DLD1 (cell line): Measurements from ENCODE around the gene UMODL1.

Experiments
- in situ Hi-C: cut with HindIII; loops from 2 replicates; pipeline ENCODE4 v1.10.0; 2017; ENCODE audit warnings: low sequenced_read_pairs

UMODL1 gene

DNA sequence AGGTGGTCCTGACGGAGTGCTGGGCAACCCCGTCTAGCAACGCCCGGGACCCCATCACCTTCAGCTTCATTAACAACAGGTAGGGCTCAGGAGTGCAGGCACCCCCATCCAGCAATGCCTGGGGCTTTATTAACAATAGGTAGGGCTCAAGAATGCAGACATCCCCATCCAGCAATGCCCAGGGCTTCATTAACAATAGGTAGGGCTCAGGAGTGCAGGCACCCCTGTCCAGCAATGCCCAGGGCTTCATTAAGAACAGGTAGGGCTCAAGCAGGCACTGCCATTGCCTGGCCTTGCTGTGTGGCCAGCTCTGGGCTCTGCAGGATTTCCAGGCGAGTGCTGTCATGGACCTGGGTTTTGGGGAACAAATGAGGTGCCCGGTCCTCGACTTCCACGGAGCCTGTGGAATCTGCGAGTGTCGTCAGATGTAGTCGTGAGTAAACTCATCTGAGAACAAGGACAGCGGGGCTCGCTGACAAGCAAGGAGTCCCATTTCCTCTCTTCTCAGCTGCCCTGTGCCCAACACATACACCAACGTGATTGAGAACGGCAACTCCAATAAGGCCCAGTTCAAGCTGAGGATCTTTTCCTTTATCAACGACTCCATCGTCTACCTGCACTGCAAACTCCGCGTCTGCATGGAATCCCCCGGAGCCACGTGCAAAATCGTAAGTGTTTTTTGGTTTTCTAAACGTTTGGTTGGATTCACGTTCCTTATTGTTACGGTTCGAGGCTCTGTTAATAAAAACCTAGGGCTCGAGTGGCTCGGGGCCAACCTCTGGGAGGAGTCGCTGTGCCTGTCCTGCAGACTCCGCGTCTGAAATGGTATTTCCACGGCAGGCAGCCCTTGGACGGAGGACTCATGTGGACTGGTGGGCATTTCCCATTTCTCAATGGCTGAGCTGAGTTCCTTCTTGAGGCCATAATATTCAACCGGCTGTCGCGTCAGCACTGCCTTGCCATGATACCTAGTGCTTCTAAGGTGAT, 56.3 kb downstream of the UMODL1 start:
- in situ Hi-C loops, result no loop called here

DNA sequence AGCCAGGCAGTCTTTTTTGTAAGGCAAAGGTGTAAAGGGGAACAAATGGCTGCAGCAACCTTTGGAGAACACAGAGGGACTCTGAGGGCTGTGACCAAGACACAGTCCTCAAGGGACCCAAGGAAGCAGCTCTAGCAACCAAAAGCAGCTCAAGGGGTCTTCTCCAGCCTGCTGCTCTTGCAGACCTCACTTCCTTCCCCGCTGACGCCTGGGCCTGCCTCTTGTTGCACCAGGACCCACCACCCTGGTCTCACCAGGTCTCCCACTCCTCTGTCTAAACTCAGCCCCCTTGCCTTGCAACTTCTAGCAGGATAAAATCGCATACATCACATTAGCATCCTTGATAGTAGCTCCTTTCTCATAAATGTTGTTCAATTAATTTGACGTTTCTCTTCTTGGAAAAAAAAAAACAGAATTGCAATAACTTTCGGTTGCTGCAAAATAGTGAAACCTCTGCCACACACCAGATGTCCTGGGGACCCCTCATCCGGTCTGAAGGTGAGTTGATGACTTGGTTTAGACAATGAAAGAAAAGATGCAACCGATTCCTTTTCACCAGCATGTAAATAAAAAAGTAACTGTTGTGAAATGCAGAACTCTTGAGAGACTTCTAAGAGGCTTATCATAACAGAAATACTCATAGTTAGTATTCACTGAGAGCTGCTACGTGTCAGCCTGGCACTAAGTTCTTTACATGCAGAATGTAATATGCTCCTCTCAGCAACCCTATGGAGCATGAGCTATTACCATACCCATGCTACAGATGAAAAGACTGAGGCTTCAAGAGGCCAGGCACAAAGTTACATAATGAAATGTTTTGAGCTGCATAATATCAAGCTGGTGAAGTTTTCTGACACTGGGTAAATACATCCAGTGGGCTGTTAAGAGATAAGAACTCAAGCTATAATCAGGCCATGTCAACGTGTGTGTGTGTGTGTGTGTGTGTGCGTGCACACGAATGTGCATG, 58.5 kb downstream of the UMODL1 start:
- in situ Hi-C loops, result no loop called here

DNA sequence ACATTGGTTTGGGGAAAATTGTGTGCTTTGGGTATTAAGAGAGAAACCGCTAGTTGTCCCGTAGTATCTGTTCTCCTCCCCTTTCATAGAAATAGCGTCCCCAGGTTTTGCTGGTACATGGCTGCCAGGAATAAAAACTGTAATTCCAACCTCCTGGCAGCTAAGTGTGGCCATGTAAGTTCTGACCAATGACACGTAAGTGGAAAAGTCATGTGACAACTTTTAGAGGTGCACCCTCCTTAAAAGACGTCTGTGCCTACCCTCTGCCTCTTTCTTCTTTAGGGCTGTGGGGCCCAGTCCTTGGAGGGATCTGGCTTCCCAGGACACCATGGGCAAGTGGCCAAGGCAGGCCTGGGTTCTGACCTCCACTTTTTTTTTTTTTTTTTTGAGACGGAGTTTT, 59.3 kb downstream of the UMODL1 start:
- in situ Hi-C loops, result no loop called here

DNA sequence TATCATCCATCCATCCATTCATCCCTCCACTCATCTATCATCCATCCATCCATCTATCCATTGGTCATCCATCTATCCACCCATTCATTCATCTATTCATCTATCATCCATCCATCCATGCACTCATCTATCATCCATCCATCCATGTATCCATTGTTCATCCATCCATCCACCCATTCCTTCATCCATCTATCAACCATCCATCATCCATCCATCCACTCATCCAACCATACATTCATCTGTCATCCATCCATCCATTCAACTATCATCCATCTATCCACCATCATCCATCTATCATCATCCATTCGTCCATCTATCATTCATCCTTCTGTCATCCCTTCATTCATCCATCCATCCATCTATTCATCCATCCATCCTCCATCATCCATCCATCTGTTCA, 61.1 kb downstream of the UMODL1 start:
- in situ Hi-C loops, result no loop called here

DNA sequence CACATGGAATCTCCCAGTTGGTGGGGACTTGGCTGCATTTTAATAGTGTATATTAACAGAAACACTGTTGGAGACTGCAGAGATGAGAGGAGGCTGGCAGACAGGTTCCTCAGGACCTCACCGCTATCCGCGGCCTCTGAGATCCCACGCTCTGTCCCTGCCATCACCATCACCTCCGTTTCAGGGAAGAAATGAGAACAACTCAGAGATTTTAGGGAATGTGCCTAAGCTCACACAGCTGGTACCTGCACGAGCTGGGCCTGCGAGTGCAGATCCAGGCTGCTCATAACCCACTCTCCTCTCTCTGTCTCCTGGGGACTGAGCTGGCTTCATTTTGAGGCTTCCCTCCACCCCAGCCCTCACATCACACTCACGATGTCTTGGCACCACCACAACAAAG, 62.0 kb downstream of the UMODL1 start:
- in situ Hi-C loops, result no loop called here

DNA sequence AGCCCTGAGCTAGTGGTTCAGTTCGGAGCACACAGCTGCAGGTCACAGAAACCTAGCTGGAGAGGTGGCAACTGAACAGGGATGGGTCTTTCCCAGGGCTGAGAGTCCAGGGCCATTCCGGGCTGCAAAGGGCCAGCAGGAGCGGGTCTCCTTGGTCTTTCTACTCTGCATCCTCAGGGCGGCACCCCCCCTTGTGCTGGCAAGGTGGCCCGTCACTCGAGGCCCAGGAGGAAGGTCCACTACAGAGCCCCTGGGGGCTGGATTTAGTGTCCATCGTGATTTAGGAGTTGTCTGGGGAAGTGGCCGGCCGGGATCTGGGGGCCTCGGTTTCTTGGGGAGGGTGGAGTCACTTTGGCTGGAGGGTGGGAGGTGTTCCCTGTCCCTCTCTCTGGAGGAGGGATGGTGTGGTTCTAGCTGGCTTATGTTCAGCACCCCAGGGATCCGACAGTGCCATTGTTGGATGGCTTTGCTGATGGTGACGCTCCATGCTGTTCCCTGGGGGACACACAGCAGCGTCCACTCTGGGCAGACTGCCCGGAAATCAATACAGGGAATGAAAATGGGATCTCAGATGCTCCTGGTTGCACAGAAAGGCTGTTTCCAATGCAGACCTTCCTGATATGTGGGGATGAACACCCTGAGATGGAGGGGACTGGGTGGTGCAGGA, 64.4 kb downstream of the UMODL1 start:
- in situ Hi-C loops, result no loop called here

DNA sequence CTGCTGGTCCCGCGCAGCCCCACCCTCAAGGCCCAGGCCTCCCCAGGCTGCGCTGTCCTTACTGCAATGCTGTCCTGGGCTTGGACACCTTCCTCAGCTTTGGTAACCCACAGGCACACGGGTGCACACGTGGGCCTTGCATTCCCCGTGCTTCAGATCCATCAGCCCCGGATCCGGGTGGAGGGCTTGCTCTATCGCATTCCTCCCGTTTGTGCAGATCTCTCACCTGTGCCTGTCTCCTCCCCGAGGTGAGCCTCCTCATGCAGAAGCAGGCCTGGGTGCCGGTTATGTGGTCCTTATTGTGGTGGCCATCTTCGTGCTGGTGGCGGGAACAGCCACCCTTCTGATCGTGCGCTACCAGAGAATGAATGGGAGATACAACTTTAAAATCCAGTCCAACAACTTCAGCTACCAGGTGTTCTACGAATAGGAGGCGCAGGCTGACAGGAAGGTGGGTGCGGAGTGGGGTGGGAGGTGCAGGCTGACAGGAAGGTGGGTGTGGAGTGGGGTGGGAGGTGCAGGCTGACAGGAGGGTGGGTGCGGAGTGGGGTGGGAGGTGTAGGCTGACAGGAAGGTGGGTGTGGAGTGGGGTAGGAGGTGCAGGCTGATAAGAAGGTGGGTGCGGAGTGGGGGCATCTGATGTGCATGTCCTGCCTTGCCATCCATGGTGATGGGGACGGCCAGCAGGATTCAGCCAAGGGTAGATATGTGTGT, 66.2 kb downstream of the UMODL1 start:
- in situ Hi-C loops, result no loop called here

DNA sequence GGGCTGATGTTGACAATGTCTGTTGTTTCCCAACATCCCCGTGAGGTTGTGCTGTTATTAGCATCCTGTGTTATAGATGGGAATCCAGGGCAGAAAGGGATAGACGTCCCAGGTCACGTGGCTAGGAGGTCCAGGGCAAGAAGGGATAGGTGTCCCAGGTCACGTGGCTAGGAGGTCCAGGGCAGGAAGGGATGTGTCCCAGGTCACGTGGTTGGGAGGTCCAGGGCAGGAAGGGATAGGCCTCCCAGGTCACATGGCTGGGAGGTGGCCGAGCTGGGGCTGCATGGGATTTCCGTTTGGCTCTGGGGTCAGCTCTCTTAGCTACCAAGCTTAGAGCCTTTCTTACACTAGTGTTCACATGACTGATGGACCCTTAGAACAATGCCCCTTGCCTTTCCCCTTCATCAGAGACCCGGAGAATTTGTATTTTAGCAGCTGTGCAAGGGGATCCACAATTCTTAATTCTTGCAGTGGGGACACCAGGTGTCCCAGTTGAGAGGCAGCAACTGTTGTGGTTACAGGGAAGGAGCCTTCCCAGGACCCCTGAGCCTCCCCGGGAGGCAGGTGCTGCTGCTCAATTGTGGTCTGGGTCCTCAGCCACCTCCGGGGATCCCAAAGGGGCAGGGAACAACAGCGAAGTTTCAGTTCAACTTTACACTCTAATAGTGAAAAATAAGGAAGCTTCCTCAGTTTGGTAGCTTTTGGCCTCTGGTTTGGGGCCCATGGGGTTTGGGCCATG, 69.2 kb downstream of the UMODL1 start:
- in situ Hi-C loops, result no loop called here

DNA sequence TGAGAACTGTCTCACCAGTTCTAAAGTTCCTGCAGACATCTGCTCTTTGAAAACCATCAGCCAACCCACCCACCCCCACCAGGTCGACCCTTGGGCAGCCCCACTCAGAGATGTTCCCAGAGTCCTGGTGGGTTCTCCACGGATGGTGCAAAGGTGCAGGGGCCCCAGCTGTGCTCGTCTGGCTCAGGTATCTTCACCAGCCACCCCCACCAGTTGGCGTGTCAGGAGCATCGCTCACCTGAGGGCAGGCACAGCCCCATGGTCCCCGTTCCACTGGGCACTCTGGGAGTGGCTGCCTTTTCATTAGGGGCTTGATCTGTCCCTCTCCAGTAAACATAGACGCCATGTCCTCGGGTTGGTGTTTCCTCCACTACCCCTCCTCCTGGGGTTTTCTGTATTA, 70.5 kb downstream of the UMODL1 start:
- in situ Hi-C loops, result no loop called here

DNA sequence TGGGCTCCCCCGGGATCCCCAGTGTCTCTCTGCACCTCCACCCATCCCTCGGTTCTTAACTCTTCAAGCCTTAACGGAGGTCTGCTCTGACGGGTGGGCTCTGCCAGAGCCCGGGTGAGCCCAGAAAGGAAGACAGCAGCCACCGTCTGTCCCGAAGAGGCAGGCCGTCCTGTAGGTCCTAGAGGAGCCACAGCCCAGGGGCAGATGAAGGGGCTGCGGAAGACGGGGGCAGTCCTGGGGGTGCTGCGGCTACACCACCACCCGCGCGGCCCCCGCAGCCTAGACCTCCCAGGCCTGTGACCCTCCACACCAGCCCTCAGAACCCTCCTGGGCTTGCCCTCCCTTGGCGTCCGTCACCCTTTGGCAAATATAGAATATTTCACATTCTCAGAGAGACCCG, 71.0 kb downstream of the UMODL1 start:
- in situ Hi-C loops, result no loop called here

DNA sequence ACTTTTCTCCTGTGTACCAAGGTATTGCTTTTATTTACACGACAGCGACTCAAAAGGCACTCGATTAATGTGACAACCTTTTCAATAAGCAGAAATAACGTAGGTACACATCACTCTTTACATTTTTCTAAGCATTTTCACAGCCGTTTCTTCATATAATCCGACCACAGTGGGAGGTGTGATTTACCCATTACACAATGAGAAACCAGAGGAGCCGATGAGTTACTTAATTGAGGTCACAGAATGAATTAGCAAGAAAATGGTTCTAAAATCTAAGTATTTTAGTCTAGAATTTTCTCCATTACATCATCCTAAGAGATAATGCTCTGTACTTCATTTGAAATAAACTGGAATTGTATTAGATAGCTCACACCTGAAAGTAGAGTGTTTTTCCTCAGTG, 71.5 kb downstream of the UMODL1 start:
- in situ Hi-C loops, result no loop called here

DNA sequence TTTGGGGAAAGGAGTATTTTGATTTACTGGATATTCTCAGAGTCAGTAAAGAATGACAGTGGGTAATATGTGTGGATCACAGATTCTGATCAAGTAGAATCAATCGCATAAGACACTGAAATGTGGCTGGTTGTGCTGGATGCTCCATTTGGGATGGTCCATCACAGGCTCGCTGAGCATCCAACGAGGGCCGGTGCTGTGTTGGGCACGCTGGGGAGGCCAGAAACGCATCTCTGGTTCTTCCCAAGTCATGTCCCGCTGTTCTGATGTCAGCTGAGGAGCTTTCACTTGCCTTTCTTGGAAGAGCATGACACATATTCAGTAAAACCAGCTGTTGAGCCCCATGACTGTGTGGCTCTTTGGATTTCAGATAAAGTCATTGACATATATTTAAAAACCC, 72.0 kb downstream of the UMODL1 start:
- in situ Hi-C loops, result no loop called here

DNA sequence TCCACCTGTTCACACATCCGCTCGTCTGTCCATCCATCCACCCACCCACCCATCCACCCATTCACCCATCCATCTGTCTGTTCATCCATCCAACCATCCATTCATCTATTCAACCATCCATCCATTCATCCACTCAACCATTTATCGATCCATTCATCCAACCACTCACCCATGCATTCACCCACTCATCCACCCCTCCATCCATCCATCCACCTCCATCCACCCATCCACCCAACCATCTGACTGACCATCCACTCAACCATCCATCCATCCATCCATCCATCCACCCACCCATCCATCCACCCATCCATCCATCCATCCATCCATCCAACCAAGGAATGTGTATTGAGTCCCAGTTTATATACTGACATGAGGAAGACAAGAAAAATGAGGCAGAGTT, 73.1 kb downstream of the UMODL1 start:
- in situ Hi-C loops, result no loop called here

DNA sequence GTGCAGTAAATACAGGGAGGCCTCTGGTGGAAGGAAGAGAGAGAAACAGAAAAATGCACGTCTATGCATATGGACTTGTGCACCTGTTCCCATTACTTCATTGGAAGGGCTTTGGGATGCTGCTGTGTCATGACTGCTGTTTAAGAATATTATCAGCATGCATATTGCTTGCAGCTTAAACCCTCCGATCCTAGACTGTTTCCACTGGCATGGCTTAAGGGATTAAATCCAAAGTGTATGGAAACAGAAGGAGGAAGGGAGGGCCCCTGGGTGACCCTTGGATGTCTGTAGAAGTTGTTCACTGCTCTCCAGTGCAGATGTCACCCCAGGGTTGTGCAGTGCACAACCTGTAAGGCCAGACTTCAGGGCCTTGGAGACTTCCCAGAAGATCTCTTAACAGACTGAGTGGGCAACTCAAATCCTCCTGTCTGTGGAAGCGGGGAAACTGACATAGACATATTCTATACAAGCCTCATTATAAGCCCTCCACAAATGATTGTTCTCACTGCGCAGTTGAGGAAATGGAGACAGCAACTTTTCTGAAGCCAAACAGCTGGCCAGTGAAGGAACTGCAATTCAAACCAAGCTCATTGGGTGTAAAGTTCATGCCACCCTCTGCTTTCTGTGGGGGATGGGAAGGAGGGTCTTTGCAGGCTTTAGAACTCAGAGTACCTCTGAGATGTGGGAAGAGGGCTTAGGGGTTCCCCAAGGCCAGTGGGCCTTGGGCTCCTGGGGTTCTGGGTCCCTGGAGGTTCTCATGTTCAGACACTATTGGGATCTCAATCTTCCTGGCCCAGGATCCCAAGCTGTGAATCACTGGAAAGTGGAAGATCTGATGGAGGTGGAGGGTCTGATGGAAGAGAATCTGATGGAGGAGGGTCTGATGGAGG, 73.8 kb downstream of the UMODL1 start:
- in situ Hi-C loops, result no loop called here

DNA sequence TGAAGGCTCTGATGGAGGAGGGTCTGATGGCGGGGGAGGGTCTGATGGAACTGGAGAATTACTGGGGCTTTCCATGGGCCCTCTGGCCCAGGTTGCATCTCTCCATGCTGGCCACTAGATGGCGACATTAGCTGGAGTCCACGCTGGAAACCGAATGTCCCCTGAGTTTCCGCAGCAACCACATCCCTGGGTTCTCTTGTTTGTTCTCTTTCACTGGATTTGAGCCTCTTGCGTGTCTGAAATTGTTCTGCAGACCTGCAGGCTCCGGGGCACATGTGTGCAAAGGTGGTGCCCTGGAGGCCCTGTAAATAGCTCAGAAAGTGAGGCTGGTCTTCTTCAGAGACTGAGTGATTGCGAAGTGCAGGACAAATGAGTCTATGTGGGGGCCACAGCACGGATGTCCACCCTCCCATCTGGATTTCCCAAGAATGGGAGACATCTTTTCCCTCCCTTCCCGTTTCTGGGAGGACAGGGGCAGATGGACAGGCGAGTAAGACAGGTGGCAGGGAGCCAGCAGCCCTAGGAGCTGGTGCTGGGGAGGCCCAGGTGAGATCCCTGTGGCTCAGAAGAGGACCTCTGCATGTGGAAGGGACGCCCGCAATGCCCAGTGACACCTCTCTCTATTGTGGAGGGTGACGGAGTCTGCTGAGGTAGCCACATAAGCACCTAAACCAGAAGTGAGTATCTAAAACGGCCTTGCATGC, 74.6 kb downstream of the UMODL1 start:
- in situ Hi-C loops, result no loop called here

DNA sequence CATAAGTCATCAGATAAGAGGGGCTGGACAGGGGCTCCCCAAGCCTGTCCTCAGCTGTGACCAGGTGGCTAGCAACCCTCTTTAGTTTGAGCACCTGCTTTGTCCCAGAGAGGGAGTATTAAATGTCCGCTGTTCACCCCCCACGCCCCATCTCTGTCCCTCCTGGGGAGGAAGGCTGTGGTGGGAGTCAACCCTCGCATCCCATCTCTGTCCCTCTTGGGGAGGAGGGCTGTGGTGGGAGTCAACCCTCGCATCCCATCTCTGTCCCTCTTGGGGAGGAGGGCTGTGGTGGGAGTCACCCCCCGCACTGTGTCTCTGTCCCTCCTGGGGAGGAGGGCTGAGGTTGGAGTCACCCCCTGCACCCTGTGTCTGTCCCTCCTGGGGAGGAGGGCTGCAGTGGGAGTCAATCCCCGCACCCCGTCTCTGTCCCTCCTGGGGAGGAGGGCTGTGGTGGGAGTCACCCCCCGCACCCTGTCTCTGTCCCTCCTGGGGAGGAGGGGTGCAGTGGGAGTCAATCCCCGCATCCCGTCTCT, 75.2 kb downstream of the UMODL1 start:
- in situ Hi-C loops, result no loop called here

DNA sequence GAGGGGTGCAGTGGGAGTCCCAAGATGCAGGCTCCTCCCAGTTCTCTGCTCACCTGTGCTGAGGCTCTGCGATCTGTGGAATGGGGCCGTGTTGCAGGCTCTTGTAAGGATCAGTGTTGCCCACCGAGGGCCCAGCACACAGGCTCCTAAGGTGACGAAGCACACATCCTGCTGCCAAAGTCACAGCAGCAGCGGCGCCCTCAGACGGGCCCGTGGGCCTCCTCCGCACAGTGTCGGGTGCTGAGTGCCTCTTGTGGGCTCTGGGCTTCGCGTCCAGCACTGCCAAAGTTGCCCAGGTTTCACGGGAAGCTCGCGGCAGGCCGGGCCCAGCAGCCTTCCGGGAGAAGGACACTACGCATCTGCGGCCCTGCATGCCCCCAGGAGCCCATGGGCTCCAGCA, 75.7 kb downstream of the UMODL1 start:
- in situ Hi-C loops, result no loop called here
